GM12878 (cell line): ENCODE measurements around the gene SMAD4. TPM values are rescaled to one million over a fixed set of nuclear protein-coding genes. Genes with fewer than 3 reads are reported as not detected.

Source experiments
- ATAC-seq: fragments of 200-7000 bp; cut with Tn5 transposase; 3 replicates; pipeline ENCODE4 v1.9.1; 2020; ENCODE audit warnings: mild to moderate bottlenecking, moderate library complexity
- BruUV-seq: library from RNA; stranded (reverse); fragments of 400-500 nt; replicated peaks from 2 replicates; lab custom pipeline; 2021; lab: Mats Ljungman, UMichigan
- CTCF ChIA-PET: fragments of 300-600 bp; sonication (Branson Sonifier 250); formaldehyde crosslinking; extraction: SDS; loops from one replicate; lab custom pipeline; 2021; ENCODE audit warnings: inconsistent platforms; lab: Yijun Ruan, JAX
- POLR2A ChIA-PET: fragments of 350-600 bp; formaldehyde crosslinking; extraction: SDS; loops from one replicate; lab custom pipeline; 2021; ENCODE audit warnings: inconsistent platforms; lab: Charles Lee
- RAD21 ChIA-PET: fragments of 300-600 bp; sonication (Branson Sonifier 250); formaldehyde crosslinking; loops from one replicate; lab custom pipeline; 2023; ENCODE audit warnings: antibody characterized with exemption; ENCODE audit not compliant: unreplicated experiment; lab: Charles Lee
- SMC1A ChIA-PET: fragments of 300-600 bp; sonication (Branson Sonifier 250); formaldehyde crosslinking; loops from one replicate; lab custom pipeline; 2023; ENCODE audit not compliant: unreplicated experiment, uncharacterized antibody; lab: Charles Lee
- DNase-seq: peaks from one replicate; pipeline ENCODE4 v3.0.0-alpha.2; 2011; ENCODE audit warnings: low read depth, low spot score
- FAIRE-seq: peaks from 3 replicates; lab custom pipeline; 2011; peaks lifted over from hg19 to GRCh38; lab: Jason Lieb, UNC
- H2AFZ ChIP-seq: 2 replicates; pipeline ENCODE4 v1.6.0; 2011; ENCODE audit warnings: low read depth, low read length, control low read depth; ENCODE audit not compliant: control insufficient read depth
- H3K27ac ChIP-seq: 2 replicates; pipeline ENCODE4 v1.5.1; 2011; ENCODE audit warnings: control low read depth; ENCODE audit not compliant: control insufficient read depth, insufficient read depth
- H3K27me3 ChIP-seq, 2 experiments: replicated peaks in 1 of 2; 2 replicates each; pipeline versions ENCODE4 v1.6.0 to v1.6.1; 2011; ENCODE audit warnings: low read length in 1 of 2; ENCODE audit not compliant: control insufficient read depth in 2 of 2, insufficient read depth in 2 of 2
- H3K36me3 ChIP-seq, 2 experiments: 2 replicates each; pipeline ENCODE4 v1.5.1; 2011; ENCODE audit warnings: low read length in 1 of 2; ENCODE audit not compliant: control insufficient read depth in 2 of 2, insufficient read depth in 2 of 2
- H3K4me1 ChIP-seq: 2 replicates; pipeline ENCODE4 v1.6.1; 2011; ENCODE audit warnings: mild to moderate bottlenecking, low read length, moderate library complexity, mixed read lengths; ENCODE audit not compliant: control insufficient read depth, insufficient read depth
- H3K4me2 ChIP-seq: 2 replicates; pipeline ENCODE4 v1.6.0; 2011; ENCODE audit warnings: control low read depth; ENCODE audit not compliant: control insufficient read depth, insufficient read depth
- H3K4me3 ChIP-seq: fragments of 200-600 bp; sonication (generic); 2 replicates; pipeline ENCODE4 v1.5.1; 2016
- H3K79me2 ChIP-seq: 2 replicates; pipeline ENCODE4 v1.6.0; 2011; ENCODE audit warnings: low read length; ENCODE audit not compliant: control insufficient read depth, insufficient read depth
- H3K9ac ChIP-seq: 2 replicates; pipeline ENCODE4 v1.8.0; 2011; ENCODE audit warnings: low read length, control low read depth, mixed read lengths; ENCODE audit not compliant: control insufficient read depth, insufficient read depth
- H3K9me3 ChIP-seq: replicated peaks from 3 replicates; pipeline ENCODE4 v1.5.1; 2011; ENCODE audit warnings: mild to moderate bottlenecking, low read length; ENCODE audit not compliant: control insufficient read depth, insufficient read depth
- H4K20me1 ChIP-seq: 2 replicates; pipeline ENCODE4 v1.6.0; 2011; ENCODE audit not compliant: control insufficient read depth, insufficient read depth
- ETV6 ChIP-seq, 2 experiments: fragments of 450-650 bp in 1 of 2; IDR thresholded peaks in 1 of 2; conservative IDR thresholded peaks in 1 of 2; 2 replicates each; pipeline ENCODE4 v1.6.1; 2014; ENCODE audit warnings: antibody characterized with exemption in 1 of 2, borderline replicate concordance in 1 of 2, low read depth in 1 of 2, mild to moderate bottlenecking in 1 of 2, moderate library complexity in 1 of 2
- IKZF1 ChIP-seq: fragments of 450-650 bp; conservative IDR thresholded peaks from 2 replicates; pipeline ENCODE4 v1.6.1; 2017; ENCODE audit warnings: antibody characterized with exemption, mild to moderate bottlenecking
- JUND ChIP-seq: IDR thresholded peaks from 2 replicates; pipeline ENCODE4 v1.6.1; 2012; ENCODE audit warnings: low read depth, mild to moderate bottlenecking, low read length, improper control_type of control experiment, moderate library complexity
- RUNX3 ChIP-seq: IDR thresholded peaks from 2 replicates; pipeline ENCODE4 v1.6.1; 2012; ENCODE audit warnings: low read length, inconsistent platforms
- SPI1 ChIP-seq: IDR thresholded peaks from 2 replicates; pipeline ENCODE4 v1.6.1; 2011; ENCODE audit warnings: low read depth, mild to moderate bottlenecking, low read length, moderate library complexity, borderline replicate concordance; ENCODE audit not compliant: insufficient read depth
- WGBS: methylation state at CpG from one replicate; pipeline ENCODE4 v1.1.6; 2016; ENCODE audit warnings: low lambda C conversion rate; ENCODE audit not compliant: insufficient replicate concordance, insufficient coverage; ENCODE audit errors: missing lambda C conversion rate; 5-methylcytosine and 5-hydroxymethylcytosine counted together
- in situ Hi-C: fragments of 300-500 bp; cut with MboI; formaldehyde crosslinking; loops from 9 replicates; pipeline ENCODE4 v1.14.3; 2018; ENCODE audit warnings: mixed read lengths
- intact Hi-C: fragments of 100-400 bp; cut with micrococcal nuclease; formaldehyde crosslinking; loops from one replicate; pipeline ENCODE4 v1.14.2; 2022; ENCODE audit not compliant: unreplicated experiment
- polyA plus RNA-seq, 11 experiments: library from polyadenylated mRNA; depleted of rRNA in 4 of 11; unstranded in 6 of 11; stranded (reverse) in 5 of 11; fragments of >200 nt; fragmentation: Nextera tagmentation in 4 of 11; fragmentation: Illumina TruSeq in 1 of 11; extraction: Ambion mirVana in 4 of 11; extraction: Trizol in 1 of 11; gene quantifications; 1 replicate in 1 of 11; 2 replicates in 10 of 11; pipeline versions ENCODE4 v1.2.1 to v1.2.3, GENCODE V29; 2011 to 2016; ENCODE audit warnings: inconsistent platforms in 2 of 11, missing spikeins in 2 of 11, low read depth in 1 of 11
- total RNA-seq, 4 experiments: library from RNA; depleted of rRNA in 3 of 4; stranded (reverse); fragments of >200 nt in 3 of 4; fragmentation: Illumina TruSeq in 1 of 4; extraction: Trizol in 1 of 4; gene quantifications; 2 replicates each; pipeline versions ENCODE4 v1.2.1 to v1.2.3, GENCODE V29; 2013 to 2021
- TF ChIP-seq, protein P1 (sequence below): fragments of 450-650 bp; formaldehyde crosslinking; IDR thresholded peaks from 2 replicates; pipeline ENCODE4 v1.4.0; 2020; ENCODE audit warnings: mild to moderate bottlenecking, moderate library complexity

The SMAD4 gene
- total and polyA plus RNA-seq, 10 of the 15 experiments (the other 5 are each of a cell fraction or from before 2014, with no cell fraction given), result 9.6 to 99.9 (median 37.5) TPM

DNA sequence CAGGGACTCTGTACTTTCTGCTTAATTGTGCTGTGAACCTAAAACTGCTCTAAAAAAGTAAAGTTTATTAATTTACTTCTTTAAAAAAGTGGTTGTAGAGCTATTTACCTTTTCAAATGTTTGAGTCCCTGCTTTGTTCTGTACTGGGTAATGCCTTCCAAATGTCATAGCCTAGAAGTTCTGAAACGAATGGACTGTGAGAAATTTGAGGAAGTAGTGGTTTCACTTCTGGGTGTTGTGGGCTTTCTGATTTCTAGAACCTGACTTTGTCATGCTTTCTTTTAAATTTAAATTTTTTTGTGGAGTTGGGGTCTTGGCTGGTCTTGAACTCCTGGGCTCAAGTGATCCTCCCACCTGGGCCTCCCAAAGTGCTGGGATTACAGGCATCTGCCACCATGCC is 44.6 kb downstream of the SMAD4 start:
- no peaks in the 10 kb centered on the region; the same call in 1 of the 2 replicates for H4K20me1 ChIP-seq
- WGBS, result 0% methylated on average over 1 of the region's 1 CpG
- RAD21 ChIA-PET, result no interaction called here
- H3K27ac ChIP-seq, result no peak overlapping the region; the same call in 1 of the 2 replicates
- H2AFZ ChIP-seq, result no peak overlapping the region
- no peak overlapping the region for H3K9ac ChIP-seq
- TF ChIP-seq JUND, result no peak
- peak in 1 of 2 experiments; percentile 75; a peak in 2 of 4 replicates for TF ChIP-seq ETV6 (conservative IDR thresholded peaks at IDR 0.05 in 1 of 2, IDR thresholded peaks at IDR 0.05 in 1 of 2; ENCODE audit: borderline replicate concordance in 1 of 2, low read depth in 1 of 2)
- peak; percentile 74 for TF ChIP-seq RUNX3
- peak; percentile 37; the same call in 1 of the 2 replicates for TF ChIP-seq IKZF1
- TF ChIP-seq, protein P1, sequence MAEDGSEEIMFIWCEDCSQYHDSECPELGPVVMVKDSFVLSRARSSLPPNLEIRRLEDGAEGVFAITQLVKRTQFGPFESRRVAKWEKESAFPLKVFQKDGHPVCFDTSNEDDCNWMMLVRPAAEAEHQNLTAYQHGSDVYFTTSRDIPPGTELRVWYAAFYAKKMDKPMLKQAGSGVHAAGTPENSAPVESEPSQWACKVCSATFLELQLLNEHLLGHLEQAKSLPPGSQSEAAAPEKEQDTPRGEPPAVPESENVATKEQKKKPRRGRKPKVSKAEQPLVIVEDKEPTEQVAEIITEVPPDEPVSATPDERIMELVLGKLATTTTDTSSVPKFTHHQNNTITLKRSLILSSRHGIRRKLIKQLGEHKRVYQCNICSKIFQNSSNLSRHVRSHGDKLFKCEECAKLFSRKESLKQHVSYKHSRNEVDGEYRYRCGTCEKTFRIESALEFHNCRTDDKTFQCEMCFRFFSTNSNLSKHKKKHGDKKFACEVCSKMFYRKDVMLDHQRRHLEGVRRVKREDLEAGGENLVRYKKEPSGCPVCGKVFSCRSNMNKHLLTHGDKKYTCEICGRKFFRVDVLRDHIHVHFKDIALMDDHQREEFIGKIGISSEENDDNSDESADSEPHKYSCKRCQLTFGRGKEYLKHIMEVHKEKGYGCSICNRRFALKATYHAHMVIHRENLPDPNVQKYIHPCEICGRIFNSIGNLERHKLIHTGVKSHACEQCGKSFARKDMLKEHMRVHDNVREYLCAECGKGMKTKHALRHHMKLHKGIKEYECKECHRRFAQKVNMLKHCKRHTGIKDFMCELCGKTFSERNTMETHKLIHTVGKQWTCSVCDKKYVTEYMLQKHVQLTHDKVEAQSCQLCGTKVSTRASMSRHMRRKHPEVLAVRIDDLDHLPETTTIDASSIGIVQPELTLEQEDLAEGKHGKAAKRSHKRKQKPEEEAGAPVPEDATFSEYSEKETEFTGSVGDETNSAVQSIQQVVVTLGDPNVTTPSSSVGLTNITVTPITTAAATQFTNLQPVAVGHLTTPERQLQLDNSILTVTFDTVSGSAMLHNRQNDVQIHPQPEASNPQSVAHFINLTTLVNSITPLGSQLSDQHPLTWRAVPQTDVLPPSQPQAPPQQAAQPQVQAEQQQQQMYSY (CRISPR knock-in tag), result no peak
- TF ChIP-seq SPI1, result peak; percentile 46; the same call in 1 of the 2 replicates
- peaks cover 0 to 30% of the 10 kb centered on the region in 2 experiments; a peak in 3 of 4 replicates for H3K36me3 ChIP-seq
- intact Hi-C loops (no loop called here), in situ Hi-C loops (no loop called here)
- SMC1A ChIA-PET, result interaction anchor here (0.7 kb wide), 1 partner anchor 254 kb away, joined by 3 read pairs; no protein-coding TSS in a partner anchor
- no peaks in the 10 kb centered on the region for H3K9me3 ChIP-seq
- H3K79me2 ChIP-seq, result no peaks in the 10 kb centered on the region; the same call in none of the 2 replicates
- CTCF ChIA-PET, result no interaction called here
- POLR2A ChIA-PET, result interaction anchor here (0.5 kb wide), 1 partner anchor 75 kb away, joined by 4 read pairs; no protein-coding TSS in a partner anchor
- H3K4me3 ChIP-seq, result no peak overlapping the region
- H3K27me3 ChIP-seq, result no peaks in the 10 kb centered on the region
- FAIRE-seq (no peak), DNase-seq (no peak), ATAC-seq (peak; percentile 91)
- H3K4me2 ChIP-seq, result no peak overlapping the region
- BruUV-seq, result no TSS peak
- H3K4me1 ChIP-seq, result peaks cover 14% of the 10 kb centered on the region
